ENCODE measurements around the gene IGFBPL1. TPM values are rescaled to one million over a fixed set of nuclear protein-coding genes. Genes with fewer than 3 reads are reported as not detected.

Gene IGFBPL1
- total and polyA plus RNA-seq, 5 donors from 2014 or later: not detected

- H3K4me3 Mint-ChIP-seq: no peak overlapping the region
- H3K36me3 ChIP-seq (ENCODE audit: control insufficient read depth, insufficient read depth, low read length): no peaks in the 10 kb centered on the region
- ATAC-seq (ENCODE audit: low read depth in 2 of 2): no peak
- peaks cover 0 to 2% (median 0%) of the 10 kb centered on the region in 7 donors for H3K9me3 Mint-ChIP-seq
- H3K27me3 ChIP-seq (ENCODE audit: control insufficient read depth, insufficient read depth, low read length): peaks cover 7% of the 10 kb centered on the region
- H3K9me3 ChIP-seq (ENCODE audit: control insufficient read depth in 2 of 2, low read length in 2 of 2): no peaks in the 10 kb centered on the region
- no peaks in the 10 kb centered on the region for H3K4me1 ChIP-seq (ENCODE audit: control insufficient read depth, insufficient read depth, low read length, poor library complexity, severe bottlenecking)
- no peak overlapping the region for H3K4me3 ChIP-seq (ENCODE audit: low read depth, low read length)
- no peak overlapping the region for H3K27ac Mint-ChIP-seq
- no peak overlapping the region for H3K27ac ChIP-seq (ENCODE audit: insufficient read depth, low read length, poor library complexity, severe bottlenecking)
- peaks cover 18% of the 10 kb centered on the region for H3K27me3 Mint-ChIP-seq
- H3K4me1 Mint-ChIP-seq: peaks cover 0 to 3% (median 0%) of the 10 kb centered on the region in 4 donors
- no peaks in the 10 kb centered on the region for H3K36me3 Mint-ChIP-seq
- DNase-seq: no peak
These were observed 19.3 kb upstream of the IGFBPL1 start for GRCh38 chr9:38443597-38443996.

GRCh38 chr9:38443181-38443580 lies 18.9 kb upstream of the IGFBPL1 start:
- no peaks in the 10 kb centered on the region for H3K36me3 Mint-ChIP-seq
- no peak overlapping the region for H3K4me3 Mint-ChIP-seq
- Histone ChIP-seq H3K4me1 (ENCODE audit: control insufficient read depth, insufficient read depth, low read length, poor library complexity, severe bottlenecking) (no peaks in the 10 kb centered on the region), H3K27me3 (ENCODE audit: control insufficient read depth, insufficient read depth, low read length) (peaks cover 7% of the 10 kb centered on the region), H3K9me3 (ENCODE audit: control insufficient read depth in 2 of 2, low read length in 2 of 2) (no peaks in the 10 kb centered on the region), H3K27ac (ENCODE audit: insufficient read depth, low read length, poor library complexity, severe bottlenecking) (no peak overlapping the region), H3K4me3 (ENCODE audit: low read depth, low read length) (no peak overlapping the region), H3K36me3 (ENCODE audit: control insufficient read depth, insufficient read depth, low read length) (no peaks in the 10 kb centered on the region)
- DNase-seq (no peak), ATAC-seq (ENCODE audit: low read depth in 2 of 2) (no peak)
- H3K9me3 Mint-ChIP-seq: peaks cover 0 to 2% (median 0%) of the 10 kb centered on the region in 7 donors
- peaks cover 0 to 3% (median 0%) of the 10 kb centered on the region in 4 donors for H3K4me1 Mint-ChIP-seq
- H3K27me3 Mint-ChIP-seq: peaks cover 17% of the 10 kb centered on the region
- H3K27ac Mint-ChIP-seq: no peak overlapping the region

GRCh38 chr9:38442473-38443096 lies 18.3 kb upstream of the IGFBPL1 start:
- Mint-ChIP-seq H3K4me3 (no peak overlapping the region), H3K36me3 (no peaks in the 10 kb centered on the region), H3K4me1 (peaks cover 0 to 3% (median 0%) of the 10 kb centered on the region in 4 donors), H3K27ac (no peak overlapping the region), H3K9me3 (peaks cover 0 to 2% (median 0%) of the 10 kb centered on the region in 7 donors), H3K27me3 (peaks cover 17% of the 10 kb centered on the region)
- H3K4me3 ChIP-seq (ENCODE audit: low read depth, low read length): no peak overlapping the region
- H3K27me3 ChIP-seq (ENCODE audit: control insufficient read depth, insufficient read depth, low read length): peaks cover 7% of the 10 kb centered on the region
- no peak overlapping the region for H3K27ac ChIP-seq (ENCODE audit: insufficient read depth, low read length, poor library complexity, severe bottlenecking)
- DNase-seq (no peak), ATAC-seq (ENCODE audit: low read depth in 2 of 2) (no peak)
- no peaks in the 10 kb centered on the region for H3K9me3 ChIP-seq (ENCODE audit: control insufficient read depth in 2 of 2, low read length in 2 of 2)
- H3K4me1 ChIP-seq (ENCODE audit: control insufficient read depth, insufficient read depth, low read length, poor library complexity, severe bottlenecking): no peaks in the 10 kb centered on the region
- H3K36me3 ChIP-seq (ENCODE audit: control insufficient read depth, insufficient read depth, low read length): no peaks in the 10 kb centered on the region

- H3K27ac ChIP-seq (ENCODE audit: insufficient read depth, low read length, poor library complexity, severe bottlenecking): no peak overlapping the region
- Mint-ChIP-seq H3K36me3 (no peaks in the 10 kb centered on the region), H3K4me3 (no peak overlapping the region), H3K4me1 (peaks cover 0 to 3% (median 0%) of the 10 kb centered on the region in 4 donors), H3K9me3 (peaks cover 0 to 2% (median 0%) of the 10 kb centered on the region in 7 donors), H3K27ac (no peak overlapping the region), H3K27me3 (peaks cover 11% of the 10 kb centered on the region)
- DNase-seq (no peak), ATAC-seq (ENCODE audit: low read depth in 2 of 2) (no peak)
- H3K4me1 ChIP-seq (ENCODE audit: control insufficient read depth, insufficient read depth, low read length, poor library complexity, severe bottlenecking): no peaks in the 10 kb centered on the region
- H3K36me3 ChIP-seq (ENCODE audit: control insufficient read depth, insufficient read depth, low read length): no peaks in the 10 kb centered on the region
- no peaks in the 10 kb centered on the region for H3K9me3 ChIP-seq (ENCODE audit: control insufficient read depth in 2 of 2, low read length in 2 of 2)
- H3K27me3 ChIP-seq (ENCODE audit: control insufficient read depth, insufficient read depth, low read length): peaks cover 4% of the 10 kb centered on the region
- H3K4me3 ChIP-seq (ENCODE audit: low read depth, low read length): no peak overlapping the region
These were observed 17.3 kb upstream of the IGFBPL1 start for GRCh38 chr9:38441347-38442085.

- Histone ChIP-seq H3K4me1 (ENCODE audit: control insufficient read depth, insufficient read depth, low read length, poor library complexity, severe bottlenecking) (no peaks in the 10 kb centered on the region), H3K27me3 (ENCODE audit: control insufficient read depth, insufficient read depth, low read length) (no peaks in the 10 kb centered on the region), H3K4me3 (ENCODE audit: low read depth, low read length) (no peak overlapping the region), H3K36me3 (ENCODE audit: control insufficient read depth, insufficient read depth, low read length) (no peaks in the 10 kb centered on the region), H3K27ac (ENCODE audit: insufficient read depth, low read length, poor library complexity, severe bottlenecking) (no peak overlapping the region), H3K9me3 (ENCODE audit: control insufficient read depth in 2 of 2, low read length in 2 of 2) (no peaks in the 10 kb centered on the region)
- H3K27ac Mint-ChIP-seq: peak overlapping the region in 1 of 3 donors; percentile 83
- peaks cover 5% of the 10 kb centered on the region for H3K27me3 Mint-ChIP-seq
- ATAC-seq (ENCODE audit: low read depth in 2 of 2) (no peak), DNase-seq (no peak)
- peaks cover 0 to 3% (median 0%) of the 10 kb centered on the region in 4 donors for H3K4me1 Mint-ChIP-seq
- H3K9me3 Mint-ChIP-seq: peaks cover 0 to 2% (median 0%) of the 10 kb centered on the region in 7 donors
- H3K4me3 Mint-ChIP-seq: no peak overlapping the region
- H3K36me3 Mint-ChIP-seq: no peaks in the 10 kb centered on the region
These were observed 16.3 kb upstream of the IGFBPL1 start for GRCh38 chr9:38440516-38440915.

- Histone ChIP-seq H3K27me3 (ENCODE audit: control insufficient read depth, insufficient read depth, low read length) (no peaks in the 10 kb centered on the region), H3K4me1 (ENCODE audit: control insufficient read depth, insufficient read depth, low read length, poor library complexity, severe bottlenecking) (no peaks in the 10 kb centered on the region), H3K9me3 (ENCODE audit: control insufficient read depth in 2 of 2, low read length in 2 of 2) (no peaks in the 10 kb centered on the region), H3K27ac (ENCODE audit: insufficient read depth, low read length, poor library complexity, severe bottlenecking) (no peak overlapping the region), H3K4me3 (ENCODE audit: low read depth, low read length) (no peak overlapping the region), H3K36me3 (ENCODE audit: control insufficient read depth, insufficient read depth, low read length) (no peaks in the 10 kb centered on the region)
- H3K27ac Mint-ChIP-seq: no peak overlapping the region
- H3K27me3 Mint-ChIP-seq: peaks cover 5% of the 10 kb centered on the region
- H3K36me3 Mint-ChIP-seq: no peaks in the 10 kb centered on the region
- H3K4me1 Mint-ChIP-seq: peaks cover 0 to 3% (median 0%) of the 10 kb centered on the region in 4 donors
- no peak overlapping the region for H3K4me3 Mint-ChIP-seq
- no peak for ATAC-seq (ENCODE audit: low read depth in 2 of 2)
- no peak for DNase-seq
- H3K9me3 Mint-ChIP-seq: peaks cover 0 to 2% (median 0%) of the 10 kb centered on the region in 7 donors
These were observed 15.7 kb upstream of the IGFBPL1 start for GRCh38 chr9:38439916-38440301.

- Mint-ChIP-seq H3K4me1 (peaks cover 0 to 1% (median 0%) of the 10 kb centered on the region in 4 donors), H3K9me3 (peaks cover 0 to 2% (median 0%) of the 10 kb centered on the region in 7 donors), H3K27ac (no peak overlapping the region), H3K36me3 (no peaks in the 10 kb centered on the region), H3K4me3 (no peak overlapping the region), H3K27me3 (peaks cover 5% of the 10 kb centered on the region)
- H3K27me3 ChIP-seq (ENCODE audit: control insufficient read depth, insufficient read depth, low read length): no peaks in the 10 kb centered on the region
- no peak overlapping the region for H3K27ac ChIP-seq (ENCODE audit: insufficient read depth, low read length, poor library complexity, severe bottlenecking)
- H3K4me1 ChIP-seq (ENCODE audit: control insufficient read depth, insufficient read depth, low read length, poor library complexity, severe bottlenecking): no peaks in the 10 kb centered on the region
- ATAC-seq (ENCODE audit: low read depth in 2 of 2): no peak
- H3K9me3 ChIP-seq (ENCODE audit: control insufficient read depth in 2 of 2, low read length in 2 of 2): no peaks in the 10 kb centered on the region
- H3K4me3 ChIP-seq (ENCODE audit: low read depth, low read length): no peak overlapping the region
- no peak for DNase-seq
- no peaks in the 10 kb centered on the region for H3K36me3 ChIP-seq (ENCODE audit: control insufficient read depth, insufficient read depth, low read length)
These were observed 15.1 kb upstream of the IGFBPL1 start for GRCh38 chr9:38439291-38439915.
